NCI-H748 treated with DMSO at 0.1 percent for 48 hours (cell line): ENCODE measurements around the gene SPANXN2.
"Not testable (repeated sequence)": the region's sequence is repeated elsewhere in the genome, so short reads cannot be mapped to it uniquely, and the experiment has no call there.

Experiments
- DNase-seq: peaks from one replicate; lab custom pipeline; 2025; lab: John Stamatoyannopoulos, UW

The SPANXN2 gene

DNA sequence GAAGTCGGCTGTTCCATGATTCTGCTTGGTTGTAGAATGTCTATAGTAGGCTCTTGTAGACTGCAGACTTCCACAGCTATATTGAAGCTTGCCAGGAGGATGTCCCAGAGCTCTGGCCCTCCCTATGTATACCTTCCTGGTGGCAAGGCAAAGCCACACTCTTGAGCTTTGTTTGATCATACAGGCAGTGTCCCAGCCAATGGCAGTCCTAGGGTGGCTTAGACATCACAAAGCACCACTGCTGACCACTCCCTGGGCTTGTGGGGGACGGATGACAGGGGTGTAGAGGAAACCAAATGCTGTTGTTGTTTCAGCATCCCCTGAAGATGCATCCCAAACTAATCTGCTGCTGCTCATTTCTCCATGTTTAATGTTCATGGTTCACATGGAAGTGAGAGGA lies at the start of gene SPANXN2:
TSS of gene SPANXN2 (minus strand) at position 101 of the 400 bp plus-strand sequence. CDS start at position 17, 84 bp downstream.
- not testable (repeated sequence) for DNase-seq

DNA sequence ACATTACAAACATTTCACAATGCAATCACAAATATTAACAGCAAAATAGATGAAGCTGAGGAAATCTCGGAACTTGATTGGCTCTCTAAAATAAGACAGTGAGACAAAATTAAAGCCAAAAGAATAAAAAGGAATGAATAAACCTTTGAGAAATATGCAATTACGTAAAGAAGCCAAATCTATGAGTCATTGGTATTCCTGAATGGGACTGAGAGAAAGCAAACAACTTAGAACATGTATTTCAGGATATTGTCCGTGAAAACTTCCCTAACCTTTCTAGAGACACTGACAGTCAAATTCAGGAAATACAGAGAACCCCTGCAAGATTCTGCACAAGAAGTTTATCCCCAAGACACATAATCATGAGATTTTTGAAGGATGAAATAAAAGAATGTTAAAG lies 48.4 kb upstream of the SPANXN2 start:
- DNase-seq = no peak

- not testable (repeated sequence) for DNase-seq
Observed at GRCh38 chrX:143767789-143768188, 47.2 kb upstream of the SPANXN2 start.

DNA sequence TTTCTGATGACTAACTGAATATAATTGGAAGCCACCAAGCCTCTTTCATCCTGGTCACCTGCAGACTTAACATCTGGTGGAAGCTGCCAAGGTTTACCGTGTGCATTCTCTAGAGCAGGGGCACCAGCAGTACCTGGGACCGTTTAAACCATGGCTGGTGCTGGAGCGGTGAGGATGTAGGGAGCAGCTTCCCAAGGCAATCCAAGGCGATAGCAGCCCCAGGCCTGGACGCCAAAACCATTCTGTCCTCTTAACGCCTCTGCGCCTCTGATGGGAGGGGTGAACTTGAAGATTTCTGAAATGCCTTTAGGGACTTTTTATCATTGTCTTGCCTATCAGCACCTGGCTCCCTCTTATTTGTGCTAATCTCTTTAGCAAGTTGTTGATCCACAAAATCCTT lies 37.3 kb upstream of the SPANXN2 start:
- no peak for DNase-seq

DNA sequence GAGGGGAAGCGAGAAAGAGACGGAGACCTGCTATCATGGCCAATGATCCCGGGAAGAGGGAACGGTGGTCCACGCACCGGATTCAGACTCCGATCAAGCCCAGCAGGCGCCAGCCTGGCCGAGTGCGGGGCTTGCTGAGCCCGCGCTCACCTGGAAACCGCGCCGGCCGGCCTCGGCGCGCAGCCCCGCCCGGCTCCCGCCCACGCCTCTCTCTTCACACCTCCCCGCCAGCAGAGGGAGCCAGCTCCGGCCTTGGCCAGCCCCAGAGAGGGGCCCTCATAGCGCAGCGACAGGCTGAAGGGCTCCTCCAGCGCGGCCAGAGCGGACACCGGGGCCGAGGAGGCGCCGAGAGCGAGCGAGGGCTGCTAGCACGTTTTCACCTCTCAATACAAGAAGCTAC lies 36.8 kb upstream of the SPANXN2 start:
- DNase-seq = no peak

- DNase-seq = no peak
Observed at GRCh38 chrX:143754183-143754582, 33.6 kb upstream of the SPANXN2 start.

- DNase-seq = no peak
Observed at GRCh38 chrX:143733866-143734265, 13.3 kb upstream of the SPANXN2 start.

DNA sequence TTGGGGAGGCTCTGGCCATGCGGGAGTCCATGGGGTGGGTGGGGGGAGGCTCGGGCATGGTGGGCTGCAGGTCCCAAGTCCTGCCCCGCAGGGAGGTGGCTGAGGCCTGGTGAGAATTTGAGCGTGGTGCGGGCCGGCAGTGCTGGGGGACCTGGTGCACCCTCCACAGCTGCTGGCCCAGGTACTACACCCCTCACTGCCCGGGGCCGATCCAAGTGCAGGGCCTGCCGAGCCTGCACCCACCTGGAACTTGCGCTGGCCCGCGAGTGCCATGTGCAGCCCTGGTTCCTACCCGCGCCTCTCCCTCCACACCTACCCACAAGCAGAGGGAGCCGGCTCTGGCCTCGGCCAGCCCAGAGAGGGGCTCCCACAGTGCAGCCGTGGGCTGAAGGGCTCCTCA lies 5.7 kb upstream of the SPANXN2 start:
- DNase-seq = no peak

- no peak for DNase-seq
Observed at GRCh38 chrX:143701460-143701859, 19.1 kb downstream of the SPANXN2 start.

DNA sequence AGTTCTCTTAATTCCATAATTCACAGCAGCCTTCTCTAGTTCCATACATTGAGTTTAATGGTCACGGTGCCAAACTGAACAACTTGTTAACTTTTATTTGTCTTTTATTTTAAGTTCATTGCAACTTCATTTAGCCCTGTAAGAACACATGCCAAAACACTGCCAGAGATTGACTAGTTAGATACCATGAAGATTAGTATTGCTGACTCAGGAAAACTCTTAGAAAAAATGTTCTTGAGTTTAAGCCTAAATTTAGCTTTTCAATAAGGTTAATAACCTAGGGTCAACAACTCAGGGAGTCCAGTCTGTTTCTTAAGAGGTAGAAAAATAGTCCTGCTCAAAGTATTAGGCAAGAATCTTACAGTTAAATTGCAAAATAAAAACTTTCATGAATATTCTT lies 25.7 kb downstream of the SPANXN2 start:
- no peak for DNase-seq

DNA sequence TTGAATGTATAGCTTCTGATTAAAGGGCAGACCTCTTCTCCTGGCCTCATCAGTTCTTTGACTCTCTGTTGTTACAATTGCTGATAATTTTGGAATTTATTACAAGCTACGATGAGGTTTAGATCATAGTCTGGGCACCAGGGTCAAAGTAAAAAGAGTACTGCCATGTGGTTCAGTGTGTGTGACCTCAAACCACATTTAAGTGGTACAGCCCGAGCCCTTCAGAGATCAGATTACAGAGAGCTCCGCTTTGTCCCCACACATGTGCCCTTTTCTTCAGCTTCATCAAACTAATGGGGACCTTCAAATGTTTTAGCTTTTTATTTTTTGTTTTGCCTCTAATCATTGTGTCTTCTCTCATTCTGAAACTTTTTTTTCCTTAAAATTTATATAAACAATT lies 37.1 kb downstream of the SPANXN2 start:
- no peak for DNase-seq

GRCh38 chrX:143674926-143675325 lies 45.6 kb downstream of the SPANXN2 start:
- DNase-seq = no peak

DNA sequence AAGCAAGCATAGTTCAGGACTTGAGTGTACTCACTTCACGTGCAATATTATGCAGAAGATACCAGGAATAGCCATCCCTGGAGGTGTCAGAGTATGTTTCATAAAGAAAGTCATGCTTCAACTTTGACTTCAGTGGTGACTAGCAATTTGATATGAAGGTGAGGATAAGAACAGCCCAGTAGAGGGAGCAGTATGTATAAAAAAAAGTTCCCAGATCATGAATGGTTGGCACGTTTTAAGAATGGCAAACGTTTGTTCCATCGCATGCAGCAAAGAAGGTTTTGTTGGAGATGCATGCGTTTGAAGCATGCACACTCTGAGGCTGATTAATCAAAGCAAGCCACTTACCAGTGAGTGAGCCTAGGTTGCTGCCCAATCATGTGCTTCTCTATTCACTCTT lies 51.2 kb downstream of the SPANXN2 start:
- peak; percentile 23 for DNase-seq

DNA sequence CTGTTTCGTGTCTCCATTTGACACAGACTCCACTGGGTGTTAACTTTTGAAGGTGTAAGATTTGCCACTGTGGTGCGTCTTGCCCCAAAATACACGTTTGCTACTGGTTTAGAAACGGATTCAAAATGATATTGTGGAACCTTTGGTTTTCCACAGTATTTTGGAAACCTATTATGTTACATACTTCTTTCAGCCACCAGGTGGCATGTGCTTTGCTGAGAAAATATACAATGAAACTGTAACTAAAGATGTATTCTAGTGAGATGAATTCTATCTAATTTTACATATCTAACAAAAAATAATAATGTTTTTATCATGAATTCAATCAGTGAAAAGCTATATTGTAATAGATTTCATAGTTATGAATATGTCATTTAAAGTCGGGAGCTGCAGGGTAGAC lies 56.2 kb downstream of the SPANXN2 start:
- no peak for DNase-seq

DNA sequence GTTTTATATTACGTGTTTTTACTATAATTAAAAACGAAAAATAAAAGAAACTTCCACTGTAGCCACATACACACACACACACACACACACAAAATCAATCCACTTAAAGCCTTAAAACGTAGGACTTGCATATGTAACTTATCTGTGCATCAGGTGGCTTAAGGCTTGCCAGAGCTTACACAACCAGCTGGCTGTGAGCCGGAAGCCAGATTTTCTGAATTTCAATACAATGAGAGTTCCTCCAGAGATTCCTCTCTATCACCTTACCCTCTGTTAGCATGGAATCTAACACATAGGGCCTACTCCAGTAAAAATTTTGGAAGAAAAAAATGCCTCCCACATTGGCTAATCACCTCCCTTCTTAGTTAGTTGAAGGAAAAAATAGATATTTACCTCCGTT lies 56.8 kb downstream of the SPANXN2 start:
- no peak for DNase-seq
